ENCODE results near the gene SNUPN. TPM values are rescaled to one million over a fixed set of nuclear protein-coding genes. Genes with fewer than 3 reads are reported as not detected.
"Not testable (repeated sequence)": the region's sequence is repeated elsewhere in the genome, so short reads cannot be mapped to it uniquely, and the experiment has no call there.

SNUPN gene
- polyA plus RNA-seq, 1 donor = 18.7 TPM

GRCh38 chr15:75633922-75634321 is 8.4 kb upstream of the SNUPN start:
- DNase-seq = not testable (repeated sequence)

GRCh38 chr15:75631935-75632334 is 6.4 kb upstream of the SNUPN start:
- DNase-seq = no peak

- DNase-seq = no peak
These were observed 3.0 kb downstream of the SNUPN start for GRCh38 chr15:75622505-75622904.

GRCh38 chr15:75620841-75621391 is 4.6 kb downstream of the SNUPN start:
- DNase-seq = peak; percentile 94

GRCh38 chr15:75620058-75620820 is 5.3 kb downstream of the SNUPN start:
- peak; percentile 82 for DNase-seq

GRCh38 chr15:75616766-75617165 is 8.8 kb downstream of the SNUPN start:
- DNase-seq = no peak

- no peak for DNase-seq
These were observed 18.5 kb downstream of the SNUPN start for GRCh38 chr15:75606711-75607699.

- no peak for DNase-seq
These were observed 19.5 kb downstream of the SNUPN start for GRCh38 chr15:75606026-75606425.

GRCh38 chr15:75599401-75599800 is 26.1 kb downstream of the SNUPN start:
- DNase-seq = no peak

GRCh38 chr15:75598361-75598760 is 27.2 kb downstream of the SNUPN start:
- no peak for DNase-seq

GRCh38 chr15:75597667-75598341 is 27.7 kb downstream of the SNUPN start:
- DNase-seq = no peak

- no peak for DNase-seq
These were observed 28.7 kb downstream of the SNUPN start for GRCh38 chr15:75596703-75597345.

- no peak for DNase-seq
These were observed 31.2 kb downstream of the SNUPN start for GRCh38 chr15:75594276-75594675.

GRCh38 chr15:75591655-75592364 is 33.7 kb downstream of the SNUPN start:
- DNase-seq = no peak

GRCh38 chr15:75590239-75590638 is 35.3 kb downstream of the SNUPN start:
- no peak for DNase-seq

GRCh38 chr15:75589071-75589470 is 36.5 kb downstream of the SNUPN start:
- no peak for DNase-seq

GRCh38 chr15:75586422-75586821 is 39.1 kb downstream of the SNUPN start:
- DNase-seq = not testable (repeated sequence)

- no peak for DNase-seq
These were observed 41.4 kb downstream of the SNUPN start for GRCh38 chr15:75584121-75584520.

- no peak for DNase-seq
These were observed 41.8 kb downstream of the SNUPN start for GRCh38 chr15:75583701-75584100.

- not testable (repeated sequence) for DNase-seq
These were observed 42.6 kb downstream of the SNUPN start for GRCh38 chr15:75582943-75583342.

Measured in hindlimb muscle (tissue), 1 donor.